Measurements from ENCODE around the gene GPR157. TPM values are rescaled to one million over a fixed set of nuclear protein-coding genes. Genes with fewer than 3 reads are reported as not detected.
A peak's percentile ranks its signal among the peaks of the same experiment; 100 is the strongest.

GPR157 gene
- total RNA-seq, 2 experiments from 2014 or later, result 1.4 to 5.4 TPM

GRCh38 chr1:9133870-9134585, 5.1 kb upstream of the GPR157 start:
- DNase-seq (ENCODE audit: low spot score), result no peak
- H3K36me3 ChIP-seq (ENCODE audit: insufficient read depth, low read length), result no peaks in the 10 kb centered on the region
- BruUV-seq (replicated peaks), result no TSS peak
- no peak overlapping the region for H3K27ac ChIP-seq (ENCODE audit: low read depth, low read length, poor library complexity, severe bottlenecking)
- no peak overlapping the region for H2AFZ ChIP-seq (ENCODE audit: low read length)
- no peaks in the 10 kb centered on the region for H3K9me2 ChIP-seq (ENCODE audit: insufficient read depth, low read length)
- CTCF ChIA-PET (ENCODE audit: unreplicated experiment), result no interaction called here
- POLR2A ChIA-PET, result interaction anchor here (0.6 kb wide), 1 partner anchor 12 kb away, joined by 3 read pairs; no protein-coding TSS in a partner anchor
- no peaks in the 10 kb centered on the region for H3K9me3 ChIP-seq (ENCODE audit: low read length)
- intact Hi-C loops (cut with micrococcal nuclease; ENCODE audit: unreplicated experiment), result no loop called here
- no peak overlapping the region for H3K4me2 ChIP-seq (ENCODE audit: low read length)
- H3K79me2 ChIP-seq (ENCODE audit: insufficient read depth, low read depth, low read length), result no peaks in the 10 kb centered on the region
- no peaks in the 10 kb centered on the region for H4K20me1 ChIP-seq (ENCODE audit: insufficient read depth, low read length)
- H3K4me3 ChIP-seq (ENCODE audit: low read depth, low read length, poor library complexity, severe bottlenecking), result no peak overlapping the region
- H3K4me1 ChIP-seq (ENCODE audit: insufficient read depth, low read length, poor library complexity, severe bottlenecking), result peaks cover 19% of the 10 kb centered on the region
- no peak for TF ChIP-seq EZH2phosphoT487 (IDR thresholded peaks at IDR 0.05; ENCODE audit: borderline replicate concordance, low read depth, low read length)
- TF ChIP-seq CTCF (conservative IDR thresholded peaks at IDR 0.05; ENCODE audit: low read length), result no peak

DNA sequence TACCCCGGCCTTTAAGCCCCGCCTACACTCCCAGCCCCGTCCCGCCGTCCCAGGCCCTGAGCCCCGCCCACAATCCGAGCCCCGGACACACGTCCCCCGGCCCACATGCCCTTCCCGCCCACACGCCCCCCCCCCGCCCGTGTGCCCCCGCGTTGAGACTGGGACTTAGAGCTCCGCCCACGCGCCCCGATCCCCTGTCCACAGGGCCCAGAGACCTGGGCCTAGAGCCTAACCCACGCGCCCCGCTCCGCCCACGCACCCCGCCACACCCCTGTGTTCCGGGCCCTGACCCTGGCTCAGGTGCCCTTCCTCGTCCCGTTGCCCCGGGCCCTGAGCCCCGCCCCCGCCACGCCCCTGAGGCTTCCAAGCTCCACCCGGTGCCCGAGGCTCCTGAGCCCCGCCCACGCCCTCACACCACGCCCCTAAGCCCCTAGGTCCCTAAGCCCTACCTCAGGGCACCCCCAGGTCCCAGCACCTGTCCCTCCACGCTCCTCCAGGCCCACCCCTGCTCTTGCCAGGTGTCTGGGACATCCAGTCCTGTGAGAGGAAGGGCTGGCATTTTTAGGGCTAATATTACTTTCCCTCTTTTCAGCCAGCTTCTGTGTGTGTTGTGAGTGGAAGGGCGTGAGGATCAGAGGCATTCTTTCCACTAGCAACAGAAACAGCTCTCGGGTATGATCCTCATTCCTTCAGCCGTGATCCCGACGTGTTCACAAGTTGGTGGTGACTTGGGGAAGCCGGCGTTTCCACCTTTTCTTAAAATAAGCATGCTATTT, 552 bp upstream of the GPR157 start:
- no peaks in the 10 kb centered on the region for H4K20me1 ChIP-seq (ENCODE audit: insufficient read depth, low read length)
- H3K9me2 ChIP-seq (ENCODE audit: insufficient read depth, low read length), result no peaks in the 10 kb centered on the region
- H3K9me3 ChIP-seq (ENCODE audit: low read length), result no peaks in the 10 kb centered on the region
- no peaks in the 10 kb centered on the region for H3K79me2 ChIP-seq (ENCODE audit: insufficient read depth, low read depth, low read length)
- peak overlapping the region; percentile 84 for H2AFZ ChIP-seq (ENCODE audit: low read length)
- BruUV-seq (replicated peaks), result no TSS peak
- H3K36me3 ChIP-seq (ENCODE audit: insufficient read depth, low read length), result no peaks in the 10 kb centered on the region
- DNase-seq (ENCODE audit: low spot score), result peak; percentile 94
- H3K4me1 ChIP-seq (ENCODE audit: insufficient read depth, low read length, poor library complexity, severe bottlenecking), result peaks cover 51% of the 10 kb centered on the region
- peak overlapping the region; percentile 71 for H3K4me3 ChIP-seq (ENCODE audit: low read depth, low read length, poor library complexity, severe bottlenecking)
- peak overlapping the region; percentile 70 for H3K4me2 ChIP-seq (ENCODE audit: low read length)
- CTCF ChIA-PET (ENCODE audit: unreplicated experiment), result interaction anchor here (0.8 to 1.2 kb wide), 2 partner anchors 120 to 125 kb away, joined by 3 to 6 read pairs; no protein-coding TSS in a partner anchor
- H3K27ac ChIP-seq (ENCODE audit: low read depth, low read length, poor library complexity, severe bottlenecking), result no peak overlapping the region
- POLR2A ChIA-PET, result interaction anchor here (0.6 to 1.3 kb wide), 7 partner anchors 12 to 815 kb away, joined by 3 to 8 read pairs (median 3); no protein-coding TSS in a partner anchor
- intact Hi-C loops (cut with micrococcal nuclease; ENCODE audit: unreplicated experiment), result no loop called here
- TF ChIP-seq CTCF (conservative IDR thresholded peaks at IDR 0.05; ENCODE audit: low read length) (no peak), EZH2phosphoT487 (IDR thresholded peaks at IDR 0.05; ENCODE audit: borderline replicate concordance, low read depth, low read length) (no peak)
